NCI-H1436 (cell line): Measurements from ENCODE around the gene CDH24.

Experiments
- DNase-seq: peaks from one replicate; lab custom pipeline; 2025; lab: John Stamatoyannopoulos, UW

The CDH24 gene

GRCh38 chr14:23089498-23090253, 32.4 kb upstream of the CDH24 start:
- DNase-seq: no peak

DNA sequence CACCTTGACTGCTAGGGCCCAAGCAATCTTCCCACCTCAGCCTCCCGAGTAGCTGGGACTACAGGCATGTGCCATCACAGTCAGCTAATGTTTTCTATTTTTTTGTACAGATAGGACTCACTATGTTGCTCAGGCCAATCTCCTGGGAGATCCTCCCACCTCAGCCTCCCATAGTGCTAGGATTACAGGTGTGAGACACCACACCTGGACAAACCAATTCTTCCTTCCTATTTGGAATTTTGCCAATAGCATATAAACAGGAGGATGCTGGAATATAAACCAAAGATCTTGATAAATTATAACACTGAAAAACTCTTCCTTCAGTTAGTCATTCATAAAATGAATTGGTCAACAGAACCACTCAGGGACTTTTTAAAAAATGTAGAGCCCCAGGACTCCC, 29.2 kb upstream of the CDH24 start:
- DNase-seq: no peak

DNA sequence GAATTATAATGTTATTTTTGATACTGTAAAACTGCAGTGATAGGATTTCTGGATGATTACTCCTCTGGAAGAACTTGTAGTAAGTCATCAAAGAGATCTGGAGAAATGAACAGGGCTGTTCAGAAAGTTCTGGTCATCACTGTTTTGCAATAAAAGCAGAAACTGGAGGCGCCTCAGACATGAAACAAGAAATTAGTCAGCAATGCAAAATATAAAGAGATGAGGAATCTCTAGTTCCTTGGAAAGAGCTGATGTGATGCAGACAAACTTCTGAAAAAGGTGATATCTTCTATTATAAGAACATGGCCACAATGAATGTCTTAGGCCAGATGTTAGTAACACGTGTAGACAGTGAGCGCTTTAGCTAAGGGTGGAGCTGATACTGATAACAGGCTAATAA, 28.1 kb upstream of the CDH24 start:
- DNase-seq: no peak

DNA sequence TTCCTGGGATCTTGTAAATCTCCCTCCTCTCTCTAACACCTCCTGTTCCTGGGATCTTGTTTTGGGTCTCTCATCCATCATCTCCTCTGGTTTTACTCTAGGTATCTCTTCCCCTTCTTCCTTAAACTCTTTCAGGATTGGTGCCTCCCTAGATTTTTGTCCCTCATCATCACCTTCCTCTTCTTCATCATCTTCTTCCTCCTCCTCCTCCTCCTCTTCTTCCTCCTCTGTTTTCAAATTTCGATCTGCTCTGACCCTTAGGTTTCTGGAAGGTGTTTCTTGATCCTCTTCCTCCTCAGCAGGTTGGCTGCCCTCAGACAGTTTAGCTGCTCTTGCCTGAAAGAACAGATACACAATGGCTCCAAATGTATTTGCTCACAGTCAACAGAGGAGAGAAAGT, 23.2 kb upstream of the CDH24 start:
- DNase-seq: no peak

GRCh38 chr14:23079716-23080115, 22.4 kb upstream of the CDH24 start:
- no peak for DNase-seq

- no peak for DNase-seq
Observed at GRCh38 chr14:23078692-23079116, 21.4 kb upstream of the CDH24 start.

DNA sequence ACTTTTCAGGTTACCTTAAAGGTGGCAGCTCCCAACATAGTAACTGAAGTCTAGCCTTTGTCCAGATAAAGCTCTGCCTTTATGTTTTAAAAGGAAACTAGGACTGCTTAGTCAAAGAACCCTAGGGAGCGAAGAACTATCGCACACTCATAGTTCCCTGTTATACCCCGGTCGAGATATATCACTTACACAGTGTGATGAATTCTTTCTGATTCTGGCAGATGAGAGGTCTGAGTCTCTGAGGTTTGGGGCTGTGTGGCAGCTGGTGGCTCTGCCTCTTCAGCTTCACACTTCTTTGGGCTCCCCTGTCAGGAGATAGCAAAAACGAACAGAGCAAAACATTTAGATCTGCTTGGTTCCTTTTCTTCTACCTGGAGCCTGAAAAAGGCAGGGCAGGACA, 20.6 kb upstream of the CDH24 start:
- DNase-seq: no peak

DNA sequence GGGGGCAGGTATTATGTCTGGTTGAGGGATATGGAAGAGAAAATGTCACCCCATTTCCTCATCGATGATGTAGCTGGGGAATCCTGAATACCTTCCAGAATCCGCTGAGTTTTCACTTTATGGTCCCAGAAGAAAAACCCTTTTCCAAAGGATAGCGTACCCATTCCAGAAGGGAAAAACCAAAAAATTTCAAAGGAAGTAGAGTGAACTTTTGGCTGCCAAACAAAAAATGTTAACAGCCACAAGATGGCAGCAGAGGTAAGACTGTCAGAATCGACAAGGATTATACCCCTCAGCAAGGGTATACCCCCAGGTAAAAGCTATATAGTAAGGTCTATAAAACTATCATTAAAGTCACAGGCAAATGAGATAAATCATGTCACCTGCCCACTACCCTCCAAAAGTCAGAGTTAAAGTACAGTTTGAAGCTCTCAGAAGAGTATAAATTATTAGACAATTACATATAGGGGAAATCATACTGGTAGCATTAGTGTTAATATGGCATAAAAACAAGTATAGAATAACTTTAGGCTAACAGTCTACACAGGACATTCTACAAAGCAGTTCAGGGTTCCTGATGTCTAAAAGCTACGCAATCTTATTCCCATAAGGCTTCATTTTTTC, 19.6 kb upstream of the CDH24 start:
- DNase-seq: no peak

DNA sequence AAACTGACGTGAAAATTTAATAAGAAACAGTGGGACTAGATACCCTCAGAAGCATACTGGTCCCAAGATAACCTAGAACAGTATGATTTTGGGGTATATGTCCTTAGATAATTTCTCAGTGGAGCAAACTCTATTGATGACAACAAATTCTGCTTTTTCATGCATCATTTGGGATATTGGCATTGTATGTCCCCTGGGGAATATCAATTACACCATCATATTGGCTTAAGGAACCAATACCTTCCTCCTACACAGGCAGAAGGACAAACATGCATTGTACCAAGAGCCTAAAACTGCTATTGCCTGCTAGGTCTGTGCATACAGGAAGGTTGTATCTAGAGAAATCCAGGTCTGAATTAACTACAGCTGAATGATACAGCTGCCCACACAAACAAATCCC, 17.6 kb upstream of the CDH24 start:
- DNase-seq: no peak

- DNase-seq: no peak
Observed at GRCh38 chr14:23071921-23072539, 14.7 kb upstream of the CDH24 start.

DNA sequence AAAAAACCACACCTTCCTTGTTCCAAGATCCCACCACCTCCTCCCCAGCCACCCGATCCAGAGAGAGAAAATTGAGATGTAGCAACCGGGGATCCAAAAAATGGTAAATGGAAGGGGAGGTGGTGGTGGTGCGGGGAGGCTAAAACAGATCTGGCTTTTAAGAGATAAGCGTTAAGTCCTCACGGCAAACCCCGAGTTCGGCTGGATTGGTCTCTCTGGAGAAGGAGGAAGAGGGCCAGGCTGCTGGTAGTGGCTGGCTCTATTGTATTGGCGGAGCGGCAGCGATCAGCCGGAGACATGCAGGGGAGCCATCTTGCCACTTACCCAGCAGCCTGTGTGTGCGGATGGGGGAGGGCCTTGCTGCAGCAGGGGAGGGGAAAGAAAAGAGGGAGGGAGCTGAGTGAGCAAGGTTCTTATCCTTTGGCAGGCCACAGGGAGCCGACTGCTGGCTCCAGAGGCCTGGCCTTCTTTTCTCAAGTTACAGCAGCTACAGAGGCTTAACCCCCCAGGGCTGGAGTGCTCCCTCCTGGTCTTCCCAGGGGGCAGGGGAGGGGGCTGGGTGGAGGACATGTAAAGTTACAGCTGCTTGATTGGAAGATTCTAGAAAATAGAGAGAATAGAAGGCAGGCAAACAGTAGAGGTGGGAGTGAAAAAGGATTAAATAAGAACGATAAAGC, 14.1 kb upstream of the CDH24 start:
- DNase-seq: no peak

- no peak for DNase-seq
Observed at GRCh38 chr14:23070262-23071129, 13.2 kb upstream of the CDH24 start.

GRCh38 chr14:23069413-23069806, 12.1 kb upstream of the CDH24 start:
- DNase-seq: no peak

DNA sequence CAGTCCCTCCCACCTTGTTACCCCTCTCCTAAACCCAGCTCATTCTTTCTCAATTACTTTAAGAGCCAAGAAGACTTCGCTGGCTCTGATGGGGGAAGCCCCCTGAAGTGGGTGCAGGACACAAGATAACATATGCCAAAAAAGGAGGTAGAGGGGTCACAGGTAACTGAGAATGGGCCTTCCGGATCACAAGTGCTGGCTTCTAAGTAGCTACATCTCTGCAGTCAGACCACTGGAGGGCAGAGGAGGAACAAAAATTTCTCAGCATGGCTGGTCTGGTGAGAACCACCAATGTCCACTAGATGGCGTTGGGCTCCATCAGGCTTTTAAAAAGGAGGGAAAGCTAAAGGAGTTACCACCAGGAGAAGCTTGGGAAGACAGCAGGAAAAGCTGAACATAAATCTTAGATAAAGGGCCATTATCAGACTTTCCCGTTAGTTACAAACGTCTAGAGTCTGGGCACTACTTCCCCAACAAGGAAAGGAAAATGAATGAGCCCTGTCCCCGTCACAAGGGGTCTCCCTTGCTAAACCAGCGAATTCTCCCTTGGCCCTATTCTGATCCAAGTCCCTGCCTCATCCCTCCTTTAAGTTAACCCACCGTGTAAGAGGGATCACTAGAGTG, 11.6 kb upstream of the CDH24 start:
- no peak for DNase-seq

- no peak for DNase-seq
Observed at GRCh38 chr14:23067847-23068788, 10.8 kb upstream of the CDH24 start.

- DNase-seq: no peak
Observed at GRCh38 chr14:23066855-23067744, 9.8 kb upstream of the CDH24 start.

DNA sequence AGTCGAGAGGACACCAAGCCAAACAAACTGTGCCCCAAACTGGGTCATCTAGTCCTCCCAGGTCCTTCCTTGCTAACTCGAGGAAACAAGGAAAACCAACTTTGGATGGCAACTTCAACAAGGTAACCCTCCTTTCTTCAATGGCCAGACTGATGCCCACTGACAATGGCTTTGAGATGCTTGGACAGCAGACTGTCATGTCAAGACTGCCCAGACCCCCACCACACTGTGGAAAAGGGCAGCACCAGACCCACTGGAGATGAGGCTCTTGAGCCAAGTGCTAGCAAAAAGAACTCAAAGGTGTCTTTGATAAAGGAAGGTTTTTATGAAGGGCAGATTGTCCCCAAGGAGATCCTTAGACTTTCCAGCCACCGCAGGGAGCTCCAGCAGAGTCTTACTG, 9.0 kb upstream of the CDH24 start:
- DNase-seq: no peak

DNA sequence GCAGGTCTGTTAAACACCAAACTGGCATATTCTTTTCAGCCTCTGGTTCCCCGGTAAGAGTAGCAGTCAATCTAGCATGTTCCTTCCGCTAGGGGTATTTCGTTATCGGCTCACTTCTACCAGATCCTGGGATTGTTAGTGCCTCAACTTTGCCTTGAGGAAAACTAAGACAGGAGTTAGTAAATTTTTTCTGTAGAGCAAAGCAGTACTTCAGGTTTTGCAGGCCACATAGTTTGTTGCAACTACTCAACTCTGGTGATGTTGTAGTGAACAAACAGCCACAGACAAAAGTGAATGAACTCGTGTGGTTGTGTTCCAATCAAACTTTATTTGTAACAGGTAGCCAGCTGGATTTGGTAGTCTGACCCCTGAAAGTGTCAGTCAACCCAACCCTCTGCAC, 6.3 kb upstream of the CDH24 start:
- DNase-seq: no peak

DNA sequence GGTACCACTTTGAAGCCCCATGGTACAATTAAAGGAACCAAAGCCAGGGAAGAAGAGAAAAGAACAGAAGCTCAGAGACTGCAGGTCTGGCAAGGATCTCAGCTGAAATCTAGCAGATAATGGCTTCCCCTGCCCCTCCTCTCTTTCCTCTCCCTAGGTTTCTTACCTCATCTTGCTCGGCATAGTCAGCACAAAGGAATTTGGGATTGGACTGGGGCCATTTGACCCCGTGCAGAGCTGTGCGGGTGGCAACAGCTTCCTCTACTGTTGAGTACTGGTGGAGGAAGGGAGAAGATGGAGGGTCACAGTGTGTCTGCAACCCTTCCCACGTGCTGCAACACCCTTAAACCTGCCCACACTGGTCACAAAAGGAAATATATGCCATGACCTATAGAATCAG, 4.7 kb upstream of the CDH24 start:
- DNase-seq: no peak
